ENCODE results near the gene IL26.

Gene IL26, protein sequence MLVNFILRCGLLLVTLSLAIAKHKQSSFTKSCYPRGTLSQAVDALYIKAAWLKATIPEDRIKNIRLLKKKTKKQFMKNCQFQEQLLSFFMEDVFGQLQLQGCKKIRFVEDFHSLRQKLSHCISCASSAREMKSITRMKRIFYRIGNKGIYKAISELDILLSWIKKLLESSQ

DNA sequence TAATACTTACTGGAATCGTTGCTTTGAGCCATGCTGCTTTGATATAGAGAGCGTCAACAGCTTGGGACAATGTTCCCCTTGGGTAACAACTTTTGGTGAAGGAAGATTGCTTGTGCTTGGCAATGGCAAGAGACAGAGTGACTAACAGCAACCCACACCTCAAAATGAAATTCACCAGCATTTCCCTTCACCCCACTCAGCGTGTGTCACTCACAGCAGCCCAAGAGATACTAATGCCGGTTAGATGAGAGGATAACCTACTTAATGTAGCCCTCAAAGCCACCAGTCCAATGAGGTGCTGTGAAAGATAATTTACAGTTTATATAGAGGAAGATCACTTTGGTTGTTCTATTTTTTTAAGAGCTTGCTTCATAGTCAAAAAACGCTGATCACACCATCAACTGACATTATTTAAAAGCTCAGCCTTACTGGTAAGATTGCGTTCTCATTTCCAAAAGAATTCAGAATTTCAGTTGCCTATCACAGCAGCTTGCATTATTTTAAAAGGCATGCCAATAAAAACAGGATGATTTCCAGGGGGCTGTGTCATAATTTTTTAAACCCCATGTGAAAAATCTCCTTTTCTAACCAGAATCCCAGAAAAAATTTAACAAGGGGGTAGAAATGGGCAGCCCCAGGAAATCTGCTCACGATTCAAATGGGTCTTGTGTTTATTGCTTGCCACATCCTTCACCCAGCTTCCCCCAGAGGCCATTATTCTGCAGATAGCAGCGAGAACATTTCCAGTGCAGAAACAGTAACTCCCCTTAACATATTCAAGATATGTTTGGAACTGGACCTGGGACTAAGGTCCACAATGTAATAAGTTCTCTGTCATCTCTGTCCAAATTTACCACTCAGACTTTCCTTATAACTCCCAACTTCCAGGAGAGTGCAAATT, at the start of gene IL26:
Gene IL26 (minus strand): TSS at position 235 of the 901 bp plus-strand sequence. CDS start 54 bp downstream, at position 181.
- Histone ChIP-seq H3K9me3 (ENCODE audit: control insufficient read depth, low read length) (no peaks in the 10 kb centered on the region), H3K9ac (no peak within 1 kb of the TSS), H3K36me3 (ENCODE audit: control insufficient read depth, insufficient read depth, low read length) (no peaks in the 10 kb centered on the region), H2AFZ (no peak within 1 kb of the TSS), H3K4me3 (ENCODE audit: low read depth, low read length) (no peak within 1 kb of the TSS), H3K4me1 (no peaks in the 10 kb centered on the region), H3K79me2 (no peaks in the 10 kb centered on the region), H3K27me3 (ENCODE audit: control insufficient read depth, insufficient read depth, low read length) (no peaks in the 10 kb centered on the region), H3K27ac (no peak within 1 kb of the TSS), H3K4me2 (ENCODE audit: low read length) (no peak within 1 kb of the TSS)
- TF ChIP-seq, protein P1, sequence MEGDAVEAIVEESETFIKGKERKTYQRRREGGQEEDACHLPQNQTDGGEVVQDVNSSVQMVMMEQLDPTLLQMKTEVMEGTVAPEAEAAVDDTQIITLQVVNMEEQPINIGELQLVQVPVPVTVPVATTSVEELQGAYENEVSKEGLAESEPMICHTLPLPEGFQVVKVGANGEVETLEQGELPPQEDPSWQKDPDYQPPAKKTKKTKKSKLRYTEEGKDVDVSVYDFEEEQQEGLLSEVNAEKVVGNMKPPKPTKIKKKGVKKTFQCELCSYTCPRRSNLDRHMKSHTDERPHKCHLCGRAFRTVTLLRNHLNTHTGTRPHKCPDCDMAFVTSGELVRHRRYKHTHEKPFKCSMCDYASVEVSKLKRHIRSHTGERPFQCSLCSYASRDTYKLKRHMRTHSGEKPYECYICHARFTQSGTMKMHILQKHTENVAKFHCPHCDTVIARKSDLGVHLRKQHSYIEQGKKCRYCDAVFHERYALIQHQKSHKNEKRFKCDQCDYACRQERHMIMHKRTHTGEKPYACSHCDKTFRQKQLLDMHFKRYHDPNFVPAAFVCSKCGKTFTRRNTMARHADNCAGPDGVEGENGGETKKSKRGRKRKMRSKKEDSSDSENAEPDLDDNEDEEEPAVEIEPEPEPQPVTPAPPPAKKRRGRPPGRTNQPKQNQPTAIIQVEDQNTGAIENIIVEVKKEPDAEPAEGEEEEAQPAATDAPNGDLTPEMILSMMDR (IDR thresholded peaks at IDR 0.05): no peak

DNA sequence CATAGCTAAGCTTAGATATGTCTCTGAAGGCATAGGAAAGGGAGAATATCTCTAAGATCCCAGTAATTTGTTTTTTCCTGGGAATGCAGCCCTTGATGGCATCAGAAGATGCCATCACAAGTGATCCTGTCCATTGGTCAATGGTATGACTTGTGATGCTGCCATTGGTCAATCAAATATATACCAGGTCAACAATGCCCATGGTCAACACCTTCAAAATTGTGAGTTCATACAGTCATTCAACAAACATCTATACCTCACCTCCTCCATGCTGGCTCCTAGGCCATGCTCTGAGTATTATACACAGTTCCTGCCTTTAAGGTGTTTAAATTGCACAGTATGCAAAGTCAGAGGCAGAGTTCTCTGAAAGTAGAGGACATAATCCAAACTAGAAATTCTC, 47.1 kb upstream of the IL26 start:
- H3K9me3 ChIP-seq (ENCODE audit: control insufficient read depth, low read length): no peaks in the 10 kb centered on the region
- H3K4me1 ChIP-seq: no peaks in the 10 kb centered on the region
- H3K27ac ChIP-seq: no peak overlapping the region
- no peak overlapping the region for H2AFZ ChIP-seq
- no peak overlapping the region for H3K4me3 ChIP-seq (ENCODE audit: low read depth, low read length)
- no peaks in the 10 kb centered on the region for H3K79me2 ChIP-seq
- TF ChIP-seq, protein P1 (IDR thresholded peaks at IDR 0.05): no peak
- no peak overlapping the region for H3K9ac ChIP-seq
- no peaks in the 10 kb centered on the region for H3K36me3 ChIP-seq (ENCODE audit: control insufficient read depth, insufficient read depth, low read length)
- H3K4me2 ChIP-seq (ENCODE audit: low read length): no peak overlapping the region
- H3K27me3 ChIP-seq (ENCODE audit: control insufficient read depth, insufficient read depth, low read length): no peaks in the 10 kb centered on the region

DNA sequence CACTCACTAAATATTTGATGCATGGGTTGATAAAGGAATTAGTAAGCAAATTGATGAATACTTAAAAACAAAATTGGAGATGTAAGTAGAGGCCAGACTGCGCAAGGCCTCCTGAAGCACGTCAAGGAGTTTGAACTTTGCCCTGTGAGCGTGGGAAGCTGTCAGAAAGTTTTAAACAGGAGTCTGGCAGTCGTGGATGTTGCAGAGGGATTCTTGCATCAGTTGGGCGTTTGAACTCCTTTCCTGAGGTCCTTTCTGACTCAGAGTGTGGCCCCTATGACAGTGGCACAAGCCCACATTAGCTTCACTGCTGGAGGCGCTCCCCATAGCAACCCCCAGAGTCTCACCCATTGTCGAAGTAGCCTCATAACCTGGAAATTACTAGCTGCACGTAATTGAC, 45.7 kb upstream of the IL26 start:
- H3K4me2 ChIP-seq (ENCODE audit: low read length): no peak overlapping the region
- H3K79me2 ChIP-seq: no peaks in the 10 kb centered on the region
- no peaks in the 10 kb centered on the region for H3K9me3 ChIP-seq (ENCODE audit: control insufficient read depth, low read length)
- H2AFZ ChIP-seq: no peak overlapping the region
- no peaks in the 10 kb centered on the region for H3K4me1 ChIP-seq
- no peak overlapping the region for H3K9ac ChIP-seq
- H3K27me3 ChIP-seq (ENCODE audit: control insufficient read depth, insufficient read depth, low read length): no peaks in the 10 kb centered on the region
- TF ChIP-seq, protein P1 (IDR thresholded peaks at IDR 0.05): no peak
- no peaks in the 10 kb centered on the region for H3K36me3 ChIP-seq (ENCODE audit: control insufficient read depth, insufficient read depth, low read length)
- H3K27ac ChIP-seq: no peak overlapping the region
- no peak overlapping the region for H3K4me3 ChIP-seq (ENCODE audit: low read depth, low read length)

DNA sequence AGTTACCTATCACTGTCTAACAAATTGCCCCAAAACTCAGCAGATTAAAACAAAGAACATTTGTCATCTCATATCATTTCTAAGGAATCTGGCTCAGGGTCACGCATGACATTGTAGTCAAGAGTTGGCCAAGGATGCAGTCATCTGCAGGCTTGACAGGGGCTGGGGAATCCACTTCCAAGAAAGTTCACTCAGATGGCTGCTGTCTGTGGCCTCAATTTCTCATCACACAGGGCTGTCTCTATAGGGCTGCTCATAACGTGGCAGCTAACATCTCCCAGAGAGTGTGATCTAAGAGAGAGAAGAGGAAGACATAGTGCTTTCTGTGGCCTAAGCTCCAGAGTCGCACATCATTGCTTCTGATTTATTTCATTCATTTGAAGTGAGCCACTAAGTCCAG, 44.7 kb upstream of the IL26 start:
- Histone ChIP-seq H2AFZ (no peak overlapping the region), H3K27me3 (ENCODE audit: control insufficient read depth, insufficient read depth, low read length) (no peaks in the 10 kb centered on the region), H3K36me3 (ENCODE audit: control insufficient read depth, insufficient read depth, low read length) (no peaks in the 10 kb centered on the region), H3K4me2 (ENCODE audit: low read length) (no peak overlapping the region), H3K9me3 (ENCODE audit: control insufficient read depth, low read length) (no peaks in the 10 kb centered on the region), H3K4me3 (ENCODE audit: low read depth, low read length) (no peak overlapping the region), H3K79me2 (no peaks in the 10 kb centered on the region), H3K9ac (no peak overlapping the region), H3K27ac (no peak overlapping the region), H3K4me1 (no peaks in the 10 kb centered on the region)
- TF ChIP-seq, protein P1 (IDR thresholded peaks at IDR 0.05): no peak

All from parathyroid adenoma (tissue), 2 donors.